Upper lobe of left lung (tissue), 6 donors: ENCODE data around the gene HSDL1. TPM values are rescaled to one million over a fixed set of nuclear protein-coding genes. Genes with fewer than 3 reads are reported as not detected.

ENCODE experiments used
- ATAC-seq, 2 donors: fragments of 200-7000 bp; cut with Tn5 transposase; one replicate each; pipeline ENCODE4 v1.9.1; 2022; ENCODE audit warnings: mild to moderate bottlenecking in 2 of 2, moderate library complexity in 2 of 2; ENCODE audit not compliant: low FRiP score in 2 of 2
- DNase-seq, 2 donors: peaks; one replicate each; pipeline ENCODE4 v3.0.0-alpha.2; 2019 to 2020
- H3K27ac ChIP-seq, 4 donors: fragments of 200-600 bp; sonication (generic); one replicate each; pipeline ENCODE4 v1.5.1; 2016 to 2019
- H3K27me3 ChIP-seq, 4 donors: fragments of 200-600 bp; sonication (generic); one replicate each; pipeline ENCODE4 v1.5.1; 2017 to 2019
- H3K36me3 ChIP-seq, 4 donors: fragments of 200-600 bp; sonication (generic); one replicate each; pipeline ENCODE4 v1.5.1; 2016 to 2019
- H3K4me1 ChIP-seq, 4 donors: fragments of 200-600 bp; sonication (generic); one replicate each; pipeline ENCODE4 v1.5.1; 2018 to 2019
- H3K4me3 ChIP-seq, 4 donors: fragments of 200-600 bp; sonication (generic); one replicate each; pipeline ENCODE4 v1.5.1; 2017 to 2019; ENCODE audit warnings: mild to moderate bottlenecking in 2 of 4, moderate library complexity in 1 of 4
- H3K9me3 ChIP-seq, 4 donors: fragments of 200-600 bp; sonication (generic); one replicate each; pipeline ENCODE4 v1.5.1; 2018 to 2019
- EP300 ChIP-seq, 4 donors: sonication (generic); formaldehyde crosslinking; IDR thresholded peaks; one replicate each; pipeline ENCODE4 v1.5.1; 2017; ENCODE audit warnings: antibody characterized with exemption in 4 of 4, control low read depth in 2 of 4
- POLR2A ChIP-seq, 4 donors: fragments of 450-650 bp; IDR thresholded peaks; one replicate each; pipeline ENCODE4 v1.5.1; 2016 to 2017; ENCODE audit warnings: antibody characterized with exemption in 4 of 4, mild to moderate bottlenecking in 2 of 4
- POLR2AphosphoS5 ChIP-seq, 2 donors: sonication (generic); formaldehyde crosslinking; IDR thresholded peaks; one replicate each; pipeline ENCODE4 v1.5.1; 2017; ENCODE audit warnings: antibody characterized with exemption in 2 of 2
- WGBS, 2 donors: methylation state at CpG; one replicate each; pipeline ENCODE4 v1.1.5; 2017 to 2018; 5-methylcytosine and 5-hydroxymethylcytosine counted together
- total RNA-seq, 6 donors: library from RNA; depleted of rRNA in 4 of 6; stranded (reverse); fragments of >200 nt in 4 of 6; gene quantifications; one replicate each; pipeline versions ENCODE4 v1.1.0 to v1.2.1, GENCODE V29; 2016 to 2021
- TF ChIP-seq, protein P1 (sequence below), 6 experiments: fragments of 450-650 bp in 4 of 6; fragments of 200-600 bp in 2 of 6; sonication (generic) in 2 of 6; IDR thresholded peaks; one replicate each; pipeline ENCODE4 v1.5.1; 2016 to 2019; ENCODE audit warnings: antibody characterized with exemption in 6 of 6
- donor health status: DM: no; HTN: no; CAD: no; lungs with moderate emphysema.
- donor health status: DM: no; HTN: yes; CAD: no; lungs with severe emphysema.

The HSDL1 gene
- total RNA-seq, 6 donors from 2014 or later = 7.2 to 25.7 (median 19.0) TPM

DNA sequence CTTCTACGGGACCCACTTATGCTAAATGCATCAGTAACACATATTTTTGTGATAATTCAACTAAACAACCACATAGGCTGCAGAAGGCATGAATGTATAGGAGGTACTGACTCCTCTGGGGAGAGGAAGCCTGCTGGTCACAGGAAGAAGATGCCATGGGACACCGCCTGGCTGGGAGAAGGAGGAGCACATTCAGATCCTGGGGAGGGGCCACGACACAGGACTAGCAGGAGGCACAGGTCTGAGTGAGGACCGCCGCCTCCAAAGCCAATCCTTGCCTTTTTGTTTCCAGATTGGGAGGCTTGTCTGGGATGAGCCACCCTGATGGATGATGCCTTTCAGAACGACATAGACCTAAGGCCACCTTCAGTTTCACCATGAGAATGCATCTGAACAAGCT, 62.9 kb downstream of the HSDL1 start:
- H3K36me3 ChIP-seq = peaks cover 13 to 82% (median 51%) of the 10 kb centered on the region in 4 donors
- peaks cover 0 to 4% (median 2%) of the 10 kb centered on the region in 4 donors for H3K4me1 ChIP-seq
- no peak overlapping the region for H3K4me3 ChIP-seq
- TF ChIP-seq POLR2AphosphoS5 (IDR thresholded peaks at IDR 0.05) (no peak), EP300 (IDR thresholded peaks at IDR 0.05) (no peak), POLR2A (IDR thresholded peaks at IDR 0.05) (no peak)
- TF ChIP-seq, protein P1, sequence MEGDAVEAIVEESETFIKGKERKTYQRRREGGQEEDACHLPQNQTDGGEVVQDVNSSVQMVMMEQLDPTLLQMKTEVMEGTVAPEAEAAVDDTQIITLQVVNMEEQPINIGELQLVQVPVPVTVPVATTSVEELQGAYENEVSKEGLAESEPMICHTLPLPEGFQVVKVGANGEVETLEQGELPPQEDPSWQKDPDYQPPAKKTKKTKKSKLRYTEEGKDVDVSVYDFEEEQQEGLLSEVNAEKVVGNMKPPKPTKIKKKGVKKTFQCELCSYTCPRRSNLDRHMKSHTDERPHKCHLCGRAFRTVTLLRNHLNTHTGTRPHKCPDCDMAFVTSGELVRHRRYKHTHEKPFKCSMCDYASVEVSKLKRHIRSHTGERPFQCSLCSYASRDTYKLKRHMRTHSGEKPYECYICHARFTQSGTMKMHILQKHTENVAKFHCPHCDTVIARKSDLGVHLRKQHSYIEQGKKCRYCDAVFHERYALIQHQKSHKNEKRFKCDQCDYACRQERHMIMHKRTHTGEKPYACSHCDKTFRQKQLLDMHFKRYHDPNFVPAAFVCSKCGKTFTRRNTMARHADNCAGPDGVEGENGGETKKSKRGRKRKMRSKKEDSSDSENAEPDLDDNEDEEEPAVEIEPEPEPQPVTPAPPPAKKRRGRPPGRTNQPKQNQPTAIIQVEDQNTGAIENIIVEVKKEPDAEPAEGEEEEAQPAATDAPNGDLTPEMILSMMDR (IDR thresholded peaks at IDR 0.05) = no peak
- ATAC-seq (no peak), DNase-seq (no peak)
- WGBS, 2 donors = 86 to 92% methylated on average over 5 to 6 of the region's 6 CpGs
- H3K27me3 ChIP-seq = no peaks in the 10 kb centered on the region
- H3K9me3 ChIP-seq = no peaks in the 10 kb centered on the region
- no peak overlapping the region for H3K27ac ChIP-seq

DNA sequence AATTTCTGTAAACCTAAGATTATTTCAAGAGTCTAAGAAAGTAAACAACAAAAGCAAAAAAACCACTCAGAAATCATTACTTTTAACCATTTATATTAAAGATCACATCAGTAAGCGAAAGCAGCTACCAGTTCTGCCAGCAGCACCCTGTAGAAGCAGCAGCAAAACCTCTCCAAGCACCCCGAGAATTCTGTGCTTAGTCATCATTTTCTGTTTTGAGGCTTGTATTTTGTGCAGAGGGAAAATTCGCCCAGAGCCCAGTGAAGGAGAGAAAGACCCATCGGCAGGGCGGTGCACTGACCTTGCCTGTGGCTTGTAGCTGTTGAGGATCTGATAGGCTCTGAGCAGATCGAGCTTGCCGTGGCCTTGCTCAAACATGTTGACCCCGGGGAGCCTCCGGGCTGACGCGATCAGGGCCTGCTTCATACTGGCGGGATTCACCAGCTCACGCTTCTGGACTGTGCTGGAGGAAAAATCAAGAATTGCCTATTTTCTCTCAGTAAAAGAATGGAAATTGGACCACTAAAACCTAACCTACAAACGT, 63.5 kb downstream of the HSDL1 start:
- peaks cover 7 to 81% (median 45%) of the 10 kb centered on the region in 4 donors for H3K36me3 ChIP-seq
- no peaks in the 10 kb centered on the region for H3K27me3 ChIP-seq
- WGBS, 2 donors = 88 to 91% methylated on average over 8 to 14 of the region's 14 CpGs
- peaks cover 0 to 4% (median 2%) of the 10 kb centered on the region in 4 donors for H3K4me1 ChIP-seq
- no peaks in the 10 kb centered on the region for H3K9me3 ChIP-seq
- ATAC-seq (no peak), DNase-seq (no peak)
- no peak overlapping the region for H3K4me3 ChIP-seq
- no peak overlapping the region for H3K27ac ChIP-seq
- TF ChIP-seq POLR2A (IDR thresholded peaks at IDR 0.05) (no peak), POLR2AphosphoS5 (IDR thresholded peaks at IDR 0.05) (no peak), EP300 (IDR thresholded peaks at IDR 0.05) (no peak)
- TF ChIP-seq, protein P1 (IDR thresholded peaks at IDR 0.05) = no peak

DNA sequence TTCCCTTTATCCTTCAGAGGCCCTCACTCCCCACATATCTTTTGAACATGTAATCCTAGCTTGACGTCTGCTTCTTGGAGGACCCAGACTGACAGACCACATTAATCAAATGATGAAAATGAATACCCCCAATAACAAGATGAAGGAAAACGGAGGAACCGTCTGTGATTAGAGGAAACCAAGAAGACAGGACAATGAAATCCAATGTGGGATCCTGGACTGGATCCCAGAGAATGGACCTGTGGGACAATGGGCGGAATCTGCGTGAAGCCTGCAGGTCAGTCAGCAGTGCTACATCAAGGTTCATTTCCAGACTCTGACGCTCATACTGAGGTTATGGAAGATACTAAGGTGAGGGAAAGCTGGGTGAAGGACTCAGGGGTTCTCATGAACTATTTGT, 64.2 kb downstream of the HSDL1 start:
- Histone ChIP-seq H3K4me1 (peaks cover 0 to 4% (median 2%) of the 10 kb centered on the region in 4 donors), H3K4me3 (no peak overlapping the region), H3K36me3 (peaks cover 4 to 81% (median 40%) of the 10 kb centered on the region in 4 donors), H3K27ac (no peak overlapping the region), H3K27me3 (no peaks in the 10 kb centered on the region), H3K9me3 (no peaks in the 10 kb centered on the region)
- WGBS, 2 donors = 81 to 89% methylated on average over 6 of the region's 6 CpGs
- ATAC-seq (no peak), DNase-seq (no peak)
- no peak for TF ChIP-seq EP300 (IDR thresholded peaks at IDR 0.05)
- TF ChIP-seq POLR2A (IDR thresholded peaks at IDR 0.05) = no peak
- TF ChIP-seq, protein P1 (IDR thresholded peaks at IDR 0.05) = no peak
- no peak for TF ChIP-seq POLR2AphosphoS5 (IDR thresholded peaks at IDR 0.05)

DNA sequence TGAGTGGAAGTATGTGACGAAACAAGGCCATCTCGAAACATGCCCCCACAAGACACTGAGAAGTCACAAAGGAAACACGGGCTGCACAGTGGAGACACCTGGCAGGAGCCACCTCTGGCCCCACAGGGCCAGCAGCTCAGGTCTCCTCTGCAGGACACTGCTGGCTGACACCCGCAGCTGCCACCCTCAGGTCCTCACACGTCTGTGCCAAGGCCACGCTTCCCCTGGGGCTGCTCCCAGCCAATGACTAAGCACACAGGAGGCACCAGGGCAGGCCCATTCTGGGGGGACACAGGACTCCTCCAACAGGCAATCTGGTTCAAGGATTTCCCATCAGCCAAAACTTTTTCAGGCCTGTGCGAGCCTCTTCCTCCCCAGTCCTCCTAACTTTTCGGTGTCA, 64.6 kb downstream of the HSDL1 start:
- ATAC-seq (no peak), DNase-seq (peak in 1 of 2 donors; percentile 60)
- 84 to 85% methylated on average over 5 to 7 of the region's 8 CpGs for WGBS, 2 donors
- Histone ChIP-seq H3K4me1 (peaks cover 0 to 4% (median 2%) of the 10 kb centered on the region in 4 donors), H3K4me3 (no peak overlapping the region), H3K27me3 (no peaks in the 10 kb centered on the region), H3K36me3 (peaks cover 5 to 83% (median 43%) of the 10 kb centered on the region in 4 donors), H3K9me3 (no peaks in the 10 kb centered on the region), H3K27ac (no peak overlapping the region)
- TF ChIP-seq POLR2A (IDR thresholded peaks at IDR 0.05) (no peak), POLR2AphosphoS5 (IDR thresholded peaks at IDR 0.05) (no peak), EP300 (IDR thresholded peaks at IDR 0.05) (no peak)
- TF ChIP-seq, protein P1 (IDR thresholded peaks at IDR 0.05) = no peak

DNA sequence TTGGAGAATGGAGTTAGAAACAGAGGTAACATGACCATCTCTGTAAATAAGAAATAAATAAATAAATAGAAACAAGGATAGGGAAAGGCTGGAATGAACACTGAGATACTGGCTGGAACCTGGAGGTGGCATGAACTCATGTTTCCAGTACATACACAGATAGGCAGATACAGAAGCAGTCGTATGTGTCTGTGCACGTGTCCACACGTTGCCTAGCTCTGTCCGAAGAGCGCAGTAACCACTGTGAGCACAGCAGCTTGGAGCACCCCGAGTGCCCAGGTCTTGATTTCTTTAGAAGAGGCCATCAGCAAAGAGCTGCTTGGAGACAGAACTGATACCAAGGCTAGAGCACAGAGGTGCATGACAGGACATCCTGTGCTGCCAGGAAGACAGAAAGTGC, 65.3 kb downstream of the HSDL1 start:
- no peaks in the 10 kb centered on the region for H3K9me3 ChIP-seq
- TF ChIP-seq, protein P1 (IDR thresholded peaks at IDR 0.05) = no peak
- no peak for TF ChIP-seq POLR2AphosphoS5 (IDR thresholded peaks at IDR 0.05)
- no peak for TF ChIP-seq POLR2A (IDR thresholded peaks at IDR 0.05)
- no peak for TF ChIP-seq EP300 (IDR thresholded peaks at IDR 0.05)
- ATAC-seq = no peak

More for the DNA sequence above, 65.3 kb downstream of the HSDL1 start:
- Histone ChIP-seq H3K4me3 (no peak overlapping the region), H3K27me3 (no peaks in the 10 kb centered on the region), H3K4me1 (no peaks in the 10 kb centered on the region), H3K36me3 (peaks cover 11 to 90% (median 50%) of the 10 kb centered on the region in 4 donors), H3K27ac (no peak overlapping the region)
- 96% methylated on average over 6 of the region's 6 CpGs for WGBS, 2 donors
- DNase-seq = no peak
